T-helper 2 cell treated with Interferon-gamma antibody and Interleukin-4, amounts not matched to agents 100 ng/mL and 5 ng/mL, for 36 hours (primary cell): ENCODE results near the gene SLC39A6. TPM values are rescaled to one million over a fixed set of nuclear protein-coding genes. Genes with fewer than 3 reads are reported as not detected.
"Not testable (repeated sequence)": the region's sequence is repeated elsewhere in the genome, so short reads cannot be mapped to it uniquely, and the experiment has no call there.

Experiments used
- intact Hi-C: fragments of 100-400 bp; cut with micrococcal nuclease; formaldehyde crosslinking; loops from one replicate; pipeline ENCODE4 v1.15.1; 2023
- total RNA-seq: library from RNA; stranded (reverse); gene quantifications from 2 replicates; pipeline ENCODE4 v1.2.3, GENCODE V29; 2022

SLC39A6 gene
- 22.3 and 23.4 TPM in 2 replicates for total RNA-seq

- intact Hi-C loops, result loop anchor here (1.0 to 10.0 kb wide), 5 partner anchors 58 to 700 kb away; partner anchors contain the start of genes KIAA1328, MOCOS, RMP24 and RPRD1A
Observed at GRCh38 chr18:36129300-36130038, at the start of gene SLC39A6, which contains the start of gene ELP2. Gene SLC39A6, minus strand, starts transcription at chr18:36129340. Its CDS starts 2,333 bp downstream, at chr18:36127007. Gene ELP2, plus strand, starts transcription at chr18:36129899. Its CDS starts 35 bp downstream, at chr18:36129934.

DNA sequence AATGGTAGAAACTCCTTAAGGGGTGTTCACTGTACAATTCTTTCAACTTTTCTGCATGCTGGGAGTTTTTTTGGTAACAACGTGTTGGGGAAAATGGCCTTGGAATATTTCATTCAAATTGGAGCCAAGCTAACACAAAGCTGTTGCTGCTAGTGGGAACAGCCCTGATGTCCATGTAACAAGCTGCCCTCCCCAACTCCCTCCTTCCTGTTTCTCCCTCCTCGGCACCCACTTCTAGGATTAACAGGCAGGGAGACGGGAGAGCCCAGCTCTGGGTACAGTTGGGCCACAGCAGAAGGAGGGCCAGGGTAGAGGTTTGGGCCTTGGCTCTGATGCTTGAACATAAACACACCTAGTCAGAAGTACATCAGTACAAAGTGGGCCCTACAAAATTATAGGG lies 48.8 kb upstream of the SLC39A6 start:
- intact Hi-C loops, result no loop called here

GRCh38 chr18:36176711-36177110 lies 47.6 kb upstream of the SLC39A6 start:
- intact Hi-C loops, result no loop called here

- intact Hi-C loops, result no loop called here
Observed at GRCh38 chr18:36176177-36176584, 47.0 kb upstream of the SLC39A6 start.

DNA sequence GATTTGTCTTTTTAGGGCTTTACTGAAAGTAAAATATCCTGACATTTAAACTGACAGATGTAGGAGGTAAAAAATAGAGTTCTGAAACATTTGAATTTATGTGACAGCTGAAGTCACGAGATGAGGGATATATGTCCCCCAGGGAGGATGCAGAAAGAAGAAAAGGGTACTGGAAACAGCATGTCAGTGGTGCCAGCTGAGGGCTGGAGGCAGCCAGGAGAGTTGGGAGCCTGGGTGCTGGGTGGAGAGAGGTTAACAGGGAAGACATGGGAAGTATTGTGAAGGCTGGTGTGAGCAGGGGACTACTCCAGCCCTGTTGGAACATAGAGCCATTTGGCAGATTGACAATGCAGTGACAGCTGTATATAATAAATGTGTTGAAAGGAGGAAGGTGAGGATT lies 46.3 kb upstream of the SLC39A6 start:
- intact Hi-C loops, result no loop called here

- intact Hi-C loops, result no loop called here
Observed at GRCh38 chr18:36169938-36170337, 40.8 kb upstream of the SLC39A6 start.

DNA sequence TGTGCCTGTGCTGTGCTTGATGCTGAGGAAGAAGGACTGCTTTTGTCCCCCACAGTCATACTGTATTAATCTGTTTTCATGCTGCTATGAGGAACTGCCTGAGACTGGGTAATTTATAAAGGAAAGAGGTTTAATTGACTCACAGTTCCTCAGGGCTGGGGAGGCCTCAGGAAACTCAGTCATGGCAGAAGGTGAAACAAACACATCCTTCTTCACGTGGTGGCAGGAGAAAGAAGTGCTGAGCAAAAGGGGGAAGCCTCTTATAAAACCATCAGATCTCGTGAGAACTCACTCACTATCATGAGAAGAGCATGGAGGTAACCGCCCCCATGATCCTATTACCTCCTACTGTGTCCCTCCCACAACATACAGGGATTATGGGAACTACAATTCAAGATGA lies 39.2 kb upstream of the SLC39A6 start:
- intact Hi-C loops, result not testable (repeated sequence)

DNA sequence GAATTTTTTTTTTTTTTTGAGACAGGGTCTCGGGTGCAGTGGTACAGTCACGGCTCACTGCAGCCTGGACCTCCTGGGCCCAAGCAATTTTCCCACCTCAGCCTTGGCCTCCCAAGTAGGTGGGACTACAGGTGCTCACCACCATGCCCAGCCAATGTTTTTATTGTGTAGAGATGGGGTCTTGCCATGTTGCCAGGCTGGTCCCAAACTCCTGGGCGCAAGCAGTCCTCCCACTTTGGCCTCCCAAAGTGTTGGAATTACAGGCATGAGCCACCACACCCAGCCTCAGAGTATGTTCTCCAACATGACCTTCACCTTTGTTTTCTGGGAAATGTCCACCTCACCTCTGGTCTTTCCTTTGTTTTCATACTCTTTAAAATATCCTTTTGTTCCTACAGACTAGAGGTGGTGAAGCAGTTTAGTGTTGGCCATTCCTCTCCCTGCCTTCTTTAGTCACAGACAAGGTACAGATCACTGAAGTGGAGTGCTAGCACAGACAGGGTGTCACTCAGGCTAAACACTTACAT lies 38.6 kb upstream of the SLC39A6 start:
- intact Hi-C loops, result no loop called here

GRCh38 chr18:36162981-36163380 lies 33.8 kb upstream of the SLC39A6 start:
- intact Hi-C loops, result no loop called here

GRCh38 chr18:36160959-36161371 lies 31.8 kb upstream of the SLC39A6 start:
- intact Hi-C loops, result no loop called here

DNA sequence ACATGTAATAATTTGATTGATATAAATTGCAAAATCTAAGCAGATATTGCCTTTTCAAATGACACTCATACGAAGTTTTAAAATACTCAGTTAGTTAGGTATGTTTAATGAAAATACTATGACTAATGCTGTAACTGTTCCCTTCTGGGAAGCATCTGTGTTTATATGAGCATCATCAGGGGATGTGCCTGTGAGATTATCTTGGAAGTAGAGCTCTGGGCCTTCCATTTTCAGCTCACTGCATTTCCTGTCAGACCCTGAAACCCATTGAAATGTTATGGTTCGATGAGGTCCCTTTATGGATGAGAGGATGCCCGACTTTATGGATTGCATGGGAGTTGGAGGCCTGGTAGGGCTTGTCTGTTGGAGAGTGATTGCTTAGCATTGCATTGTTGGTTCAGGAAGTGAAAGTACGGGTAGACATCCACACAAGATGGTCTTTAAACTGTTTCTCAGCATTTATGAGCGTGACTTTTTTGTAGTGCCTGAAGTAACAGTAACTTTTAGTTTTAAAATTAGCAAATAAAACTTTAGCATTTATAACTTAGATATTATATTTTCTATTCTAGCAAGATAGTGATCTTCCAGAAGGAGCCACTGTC lies 29.2 kb upstream of the SLC39A6 start:
- intact Hi-C loops, result no loop called here

GRCh38 chr18:36157441-36157840 lies 28.3 kb upstream of the SLC39A6 start:
- intact Hi-C loops, result no loop called here

GRCh38 chr18:36155851-36156757 lies 27.0 kb upstream of the SLC39A6 start:
- intact Hi-C loops, result no loop called here

- intact Hi-C loops, result no loop called here
Observed at GRCh38 chr18:36153771-36154170, 24.6 kb upstream of the SLC39A6 start.

- intact Hi-C loops, result no loop called here
Observed at GRCh38 chr18:36153203-36153602, 24.1 kb upstream of the SLC39A6 start.

GRCh38 chr18:36152781-36153180 lies 23.6 kb upstream of the SLC39A6 start:
- intact Hi-C loops, result no loop called here

DNA sequence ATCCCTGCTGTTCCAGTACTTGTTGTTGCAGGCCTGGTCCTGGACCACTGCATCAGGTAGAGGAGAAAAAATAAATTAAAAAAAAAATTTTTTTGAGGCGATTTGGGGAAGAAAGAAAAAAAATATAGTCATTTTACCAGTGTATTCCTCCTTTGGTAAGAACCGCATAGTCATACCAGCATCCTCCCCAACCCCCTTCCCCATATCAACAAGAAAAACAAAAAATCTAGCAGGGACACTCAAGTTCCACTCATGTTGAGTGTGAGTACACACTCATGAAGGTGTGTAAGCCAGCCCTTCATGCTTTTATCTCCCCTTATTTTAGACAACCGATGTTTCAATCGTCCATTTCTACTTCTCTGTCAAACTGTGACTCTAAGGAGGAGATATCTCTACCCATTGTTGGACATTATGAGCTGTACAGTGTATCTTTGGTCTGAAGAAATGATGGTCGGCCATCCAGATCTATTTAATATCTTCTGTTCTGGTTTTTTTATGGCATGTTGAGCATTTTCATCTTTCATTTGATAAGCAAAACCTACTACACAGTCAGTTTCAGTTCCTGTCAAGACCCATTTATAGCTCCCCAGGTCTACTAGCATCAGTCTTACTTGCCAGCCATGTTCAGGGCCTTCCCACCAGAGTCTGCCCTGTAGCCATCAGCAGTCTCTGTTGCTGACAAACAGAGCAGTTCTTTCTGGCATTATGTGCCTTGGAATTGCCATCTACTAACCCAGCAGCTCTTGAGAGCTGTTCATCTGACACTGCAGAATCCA lies 20.6 kb upstream of the SLC39A6 start:
- intact Hi-C loops, result no loop called here

- intact Hi-C loops, result no loop called here
Observed at GRCh38 chr18:36143391-36143790, 14.3 kb upstream of the SLC39A6 start.

- intact Hi-C loops, result no loop called here
Observed at GRCh38 chr18:36142751-36143150, 13.6 kb upstream of the SLC39A6 start.

GRCh38 chr18:36141576-36141975 lies 12.4 kb upstream of the SLC39A6 start:
- intact Hi-C loops, result no loop called here

DNA sequence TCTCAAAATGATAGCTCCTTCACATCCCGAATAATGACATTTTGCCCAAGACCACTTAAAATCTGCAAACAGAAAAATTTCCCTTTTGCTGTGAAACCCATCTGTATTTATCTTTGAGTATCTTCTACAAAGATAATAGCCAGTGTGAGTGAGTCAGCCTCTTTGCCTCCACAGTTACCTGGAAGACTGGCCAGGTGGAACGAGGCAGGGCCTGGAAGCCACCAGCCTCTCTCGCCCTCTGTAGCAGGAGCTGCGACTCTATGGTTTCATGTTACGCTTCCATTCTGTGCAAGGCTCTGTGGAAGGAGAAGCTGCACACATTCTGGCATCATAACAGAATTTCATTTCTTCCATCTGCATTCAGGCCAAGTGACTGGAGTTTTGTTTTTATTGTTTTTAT lies 10.1 kb upstream of the SLC39A6 start:
- intact Hi-C loops, result no loop called here
